ENCODE results near the gene RNF41. TPM values are rescaled to one million over a fixed set of nuclear protein-coding genes. Genes with fewer than 3 reads are reported as not detected.

Gene RNF41
- total RNA-seq, 4 donors from 2014 or later, result 39.0 to 51.3 (median 42.7) TPM

DNA sequence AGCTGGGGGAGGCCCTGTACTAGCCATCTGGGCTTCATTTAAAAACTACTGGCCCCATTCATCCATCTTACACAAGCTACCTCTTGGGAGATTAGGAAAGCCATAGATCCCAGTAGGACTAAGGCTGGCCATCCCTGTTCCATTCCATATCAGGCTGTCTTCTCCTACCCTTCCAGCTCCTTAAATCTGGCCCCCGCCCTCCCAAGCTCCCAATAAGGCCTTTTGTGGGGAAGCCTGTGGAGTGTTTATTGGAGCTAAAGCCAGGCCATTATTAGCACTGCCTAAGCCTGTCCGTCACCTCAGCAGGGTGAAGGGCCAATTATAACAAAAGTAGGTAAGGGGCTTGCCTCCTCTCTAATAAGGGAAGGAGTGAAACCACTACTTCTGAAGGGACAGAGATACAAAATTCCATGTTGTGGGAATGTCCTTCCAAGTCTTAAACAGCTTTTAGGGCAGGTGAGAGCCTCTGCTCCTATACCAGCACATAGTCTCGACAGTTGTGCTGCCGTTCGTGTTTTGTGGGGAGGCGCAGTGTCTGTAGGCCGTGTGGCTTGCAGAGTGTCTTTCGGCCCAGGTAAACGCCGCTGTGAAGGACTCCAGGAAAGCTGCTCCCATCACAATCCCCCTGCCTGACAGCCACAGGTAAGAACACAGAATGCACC, 59.9 kb downstream of the RNF41 start:
- Histone ChIP-seq H3K27me3 (no peaks in the 10 kb centered on the region), H3K9me3 (no peaks in the 10 kb centered on the region), H3K4me1 (peaks cover 4 to 38% (median 36%) of the 10 kb centered on the region in 4 donors), H3K4me3 (peak overlapping the region in 1 of 4 donors; percentile 82), H3K27ac (peak overlapping the region; percentile 94 to 100 (median 98)), H3K36me3 (peaks cover 0 to 36% (median 11%) of the 10 kb centered on the region in 4 donors)
- DNase-seq, result no peak
- intact Hi-C loops (cut with DNase I; ENCODE audit: low total_unique reads) (no loop called here), in situ Hi-C loops (cut with MboI; ENCODE audit: low pct_ligation_motif_present in 1 of 4, low pct_unique_long_range_greater_than_20kb in 1 of 4, low sequenced_read_pairs in 3 of 4) (no loop called here)
- 54 to 74% methylated on average over 7 to 10 of the region's 10 CpGs for WGBS, 2 donors (ENCODE audit: low coverage in 1 of 2)
- TF ChIP-seq POLR2A (IDR thresholded peaks at IDR 0.05) (no peak), POLR2AphosphoS5 (IDR thresholded peaks at IDR 0.05) (peak in 1 of 3 donors; percentile 4)

DNA sequence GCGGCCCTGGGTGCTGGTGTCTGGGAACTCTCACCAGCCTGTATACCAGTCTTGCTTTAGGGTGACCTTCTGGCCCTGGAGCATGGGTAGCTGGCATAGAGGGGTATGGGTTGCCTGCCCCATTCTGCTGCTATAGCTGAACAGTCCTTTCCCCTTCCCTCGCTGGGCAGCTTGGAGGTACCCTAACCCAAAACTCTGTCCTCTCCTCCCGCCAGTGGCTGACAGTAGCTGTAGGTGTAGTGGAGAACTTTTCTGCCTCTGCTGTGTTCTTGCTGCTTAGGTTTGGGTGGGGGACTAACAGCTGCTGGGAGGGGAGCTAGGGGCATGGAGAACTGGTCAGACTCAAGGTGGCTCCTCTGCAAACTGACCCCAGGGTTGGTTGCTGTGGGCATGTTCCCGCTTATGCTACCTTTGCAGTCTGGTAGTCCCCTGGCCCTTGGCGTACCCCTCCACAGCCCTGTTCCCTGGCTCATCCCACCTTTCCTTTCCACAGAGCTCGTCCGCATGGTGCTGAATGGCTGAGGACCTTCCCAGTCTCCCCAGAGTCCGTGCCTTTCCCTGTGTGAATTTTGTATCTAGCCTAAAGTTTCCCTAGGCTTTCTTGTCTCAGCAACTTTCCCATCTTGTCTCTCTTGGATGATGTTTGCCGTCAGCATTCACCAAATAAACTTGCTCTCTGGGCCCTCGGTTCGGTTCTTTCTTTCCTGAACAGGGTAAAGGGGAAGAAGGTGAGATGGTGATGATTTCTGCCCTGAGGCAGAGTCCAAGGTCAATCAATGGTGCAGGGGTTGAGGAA, 60.6 kb downstream of the RNF41 start:
- no peak for DNase-seq
- H3K36me3 ChIP-seq, result peaks cover 0 to 32% (median 11%) of the 10 kb centered on the region in 4 donors

GRCh38 chr12:56160193-56160763, 61.4 kb downstream of the RNF41 start:
- H3K4me1 ChIP-seq, result peaks cover 7 to 42% (median 38%) of the 10 kb centered on the region in 4 donors
- 7 to 21% methylated on average over 3 to 7 of the region's 7 CpGs for WGBS, 2 donors (ENCODE audit: low coverage in 1 of 2)
- peak overlapping the region; percentile 77 to 94 (median 84) for H3K4me3 ChIP-seq
- in situ Hi-C loops (cut with MboI; ENCODE audit: low pct_ligation_motif_present in 1 of 4, low pct_unique_long_range_greater_than_20kb in 1 of 4, low sequenced_read_pairs in 3 of 4), result no loop called here
- no peaks in the 10 kb centered on the region for H3K27me3 ChIP-seq
- peak; percentile 63 for DNase-seq
- peaks cover 0 to 32% (median 11%) of the 10 kb centered on the region in 4 donors for H3K36me3 ChIP-seq
- intact Hi-C loops (cut with DNase I; ENCODE audit: low total_unique reads), result no loop called here
- peak overlapping the region; percentile 94 to 100 (median 98) for H3K27ac ChIP-seq
- no peaks in the 10 kb centered on the region for H3K9me3 ChIP-seq
- TF ChIP-seq EP300 (IDR thresholded peaks at IDR 0.05; ENCODE audit: low read depth) (no peak), POLR2A (IDR thresholded peaks at IDR 0.05) (peak; percentile 34), POLR2AphosphoS5 (IDR thresholded peaks at IDR 0.05) (peak; percentile 29 to 58 (median 56))
- TF ChIP-seq, protein P1, sequence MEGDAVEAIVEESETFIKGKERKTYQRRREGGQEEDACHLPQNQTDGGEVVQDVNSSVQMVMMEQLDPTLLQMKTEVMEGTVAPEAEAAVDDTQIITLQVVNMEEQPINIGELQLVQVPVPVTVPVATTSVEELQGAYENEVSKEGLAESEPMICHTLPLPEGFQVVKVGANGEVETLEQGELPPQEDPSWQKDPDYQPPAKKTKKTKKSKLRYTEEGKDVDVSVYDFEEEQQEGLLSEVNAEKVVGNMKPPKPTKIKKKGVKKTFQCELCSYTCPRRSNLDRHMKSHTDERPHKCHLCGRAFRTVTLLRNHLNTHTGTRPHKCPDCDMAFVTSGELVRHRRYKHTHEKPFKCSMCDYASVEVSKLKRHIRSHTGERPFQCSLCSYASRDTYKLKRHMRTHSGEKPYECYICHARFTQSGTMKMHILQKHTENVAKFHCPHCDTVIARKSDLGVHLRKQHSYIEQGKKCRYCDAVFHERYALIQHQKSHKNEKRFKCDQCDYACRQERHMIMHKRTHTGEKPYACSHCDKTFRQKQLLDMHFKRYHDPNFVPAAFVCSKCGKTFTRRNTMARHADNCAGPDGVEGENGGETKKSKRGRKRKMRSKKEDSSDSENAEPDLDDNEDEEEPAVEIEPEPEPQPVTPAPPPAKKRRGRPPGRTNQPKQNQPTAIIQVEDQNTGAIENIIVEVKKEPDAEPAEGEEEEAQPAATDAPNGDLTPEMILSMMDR (IDR thresholded peaks at IDR 0.05), result no peak

More for the DNA sequence above, 60.6 kb downstream of the RNF41 start:
- H3K9me3 ChIP-seq, result no peaks in the 10 kb centered on the region
- intact Hi-C loops (cut with DNase I; ENCODE audit: low total_unique reads), result no loop called here
- TF ChIP-seq, protein P1 (IDR thresholded peaks at IDR 0.05), result no peak
- TF ChIP-seq POLR2AphosphoS5 (IDR thresholded peaks at IDR 0.05), result peak in 1 of 3 donors; percentile 10
- H3K4me3 ChIP-seq, result peak overlapping the region; percentile 77 to 94 (median 84)
- peak overlapping the region; percentile 94 to 100 (median 98) for H3K27ac ChIP-seq
- H3K4me1 ChIP-seq, result peaks cover 7 to 42% (median 38%) of the 10 kb centered on the region in 4 donors
- WGBS, 2 donors (ENCODE audit: low coverage in 1 of 2), result 63% methylated on average over 11 of the region's 11 CpGs; no CpG with 5 or more reads in 1 of the 2 donors
- in situ Hi-C loops (cut with MboI; ENCODE audit: low pct_ligation_motif_present in 1 of 4, low pct_unique_long_range_greater_than_20kb in 1 of 4, low sequenced_read_pairs in 3 of 4), result no loop called here
- H3K27me3 ChIP-seq, result no peaks in the 10 kb centered on the region

- intact Hi-C loops (cut with DNase I; ENCODE audit: low total_unique reads), result loop anchor here (2.0 kb wide), 1 partner anchor 33 kb away; no protein-coding TSS in a partner anchor
- peak overlapping the region; percentile 94 to 100 (median 98) for H3K27ac ChIP-seq
- TF ChIP-seq EP300 (IDR thresholded peaks at IDR 0.05; ENCODE audit: low read depth), result no peak
- TF ChIP-seq POLR2AphosphoS5 (IDR thresholded peaks at IDR 0.05), result no peak
- TF ChIP-seq, protein P1 (IDR thresholded peaks at IDR 0.05), result no peak
- no peak for TF ChIP-seq POLR2A (IDR thresholded peaks at IDR 0.05)
- peak overlapping the region; percentile 77 to 94 (median 84) for H3K4me3 ChIP-seq
- H3K9me3 ChIP-seq, result no peaks in the 10 kb centered on the region
- peaks cover 7 to 42% (median 38%) of the 10 kb centered on the region in 4 donors for H3K4me1 ChIP-seq
- peaks cover 0 to 32% (median 11%) of the 10 kb centered on the region in 4 donors for H3K36me3 ChIP-seq
- WGBS, 2 donors (ENCODE audit: low coverage in 1 of 2), result 0 to 9% methylated on average over 2 to 8 of the region's 8 CpGs
- in situ Hi-C loops (cut with MboI; ENCODE audit: low pct_ligation_motif_present in 1 of 4, low pct_unique_long_range_greater_than_20kb in 1 of 4, low sequenced_read_pairs in 3 of 4), result no loop called here
- no peak for DNase-seq
- no peaks in the 10 kb centered on the region for H3K27me3 ChIP-seq
Measured at GRCh38 chr12:56159482-56160192, 62.1 kb downstream of the RNF41 start.
